Anterior cingulate cortex (tissue), 58 donors: ENCODE results near the gene HEMK1.
A peak's percentile ranks its signal among the peaks of the same experiment; 100 is the strongest.

Experiments used
- DNase-seq, 58 donors: peaks; one replicate each; lab custom pipeline; 2025; lab: John Stamatoyannopoulos, UW

HEMK1 gene

DNA sequence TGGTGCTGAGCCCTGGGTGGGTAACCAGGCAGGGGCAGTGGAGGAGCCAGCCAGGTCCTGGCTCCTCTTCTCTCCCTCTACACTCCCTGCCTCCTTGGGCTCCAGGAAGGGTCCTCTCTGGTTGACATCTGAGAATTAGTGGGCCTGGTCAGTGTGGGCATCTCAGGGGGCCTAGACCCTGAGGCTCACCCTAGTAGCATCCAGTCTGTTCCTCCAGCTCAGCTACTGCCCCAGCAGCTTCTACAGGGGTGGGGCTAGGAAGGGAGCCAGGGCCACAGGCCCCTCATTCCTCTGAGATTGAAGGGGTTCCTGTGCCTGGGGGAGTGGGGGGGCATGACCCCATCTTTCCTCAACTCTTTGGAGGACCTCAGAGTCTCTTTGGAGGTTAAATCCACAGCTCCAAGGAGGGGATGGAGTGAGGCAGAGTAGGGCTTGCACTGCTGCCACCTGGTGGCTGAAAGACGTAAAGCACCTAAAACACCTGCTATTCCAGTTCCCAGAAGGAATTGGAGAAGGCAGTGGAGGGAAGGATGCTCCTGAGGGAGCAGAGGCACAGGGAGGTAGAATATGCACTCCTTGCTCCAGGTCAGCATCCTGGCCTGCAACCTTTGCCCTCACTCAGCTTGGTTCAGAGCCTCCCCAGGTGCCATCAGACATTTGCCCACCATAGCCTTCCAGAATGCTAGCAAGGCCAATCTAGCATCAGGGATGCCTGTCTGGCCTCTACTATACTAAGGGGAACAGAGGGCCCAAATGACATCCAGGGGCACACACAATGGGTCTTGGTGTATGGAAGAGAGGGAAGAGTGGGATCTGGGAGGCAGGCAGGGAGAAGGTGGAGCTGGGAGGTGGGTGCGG, 26.9 kb upstream of the HEMK1 start:
- peak in 52 of 58 donors; percentile 7 to 84 (median 40) for DNase-seq

DNA sequence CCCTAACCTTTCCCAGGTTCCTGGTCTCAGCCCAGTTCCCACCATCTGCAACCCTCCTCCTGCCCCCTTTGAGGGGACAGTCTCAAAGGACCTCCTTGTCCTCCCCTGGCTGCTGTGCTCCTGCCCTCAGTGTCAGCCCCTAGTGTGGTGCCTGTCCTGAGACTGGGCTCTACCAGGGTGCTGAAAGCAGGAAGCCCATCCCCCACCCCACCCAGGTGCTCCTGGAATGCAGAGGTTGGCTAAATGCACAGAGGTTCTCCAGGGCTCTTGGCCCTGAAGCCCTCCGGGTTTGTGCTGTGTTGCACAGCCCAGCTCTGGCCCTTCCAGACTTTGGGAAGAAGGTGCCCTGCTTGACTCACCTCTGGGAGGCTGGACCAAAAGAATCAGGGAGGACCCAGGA, 23.5 kb upstream of the HEMK1 start:
- DNase-seq, result no peak

GRCh38 chr3:50549226-50549625, 20.1 kb upstream of the HEMK1 start:
- peak in 1 of 58 donors; percentile 53 for DNase-seq

GRCh38 chr3:50550079-50550736, 19.1 kb upstream of the HEMK1 start:
- peak in 31 of 58 donors; percentile 3 to 69 (median 17) for DNase-seq

DNA sequence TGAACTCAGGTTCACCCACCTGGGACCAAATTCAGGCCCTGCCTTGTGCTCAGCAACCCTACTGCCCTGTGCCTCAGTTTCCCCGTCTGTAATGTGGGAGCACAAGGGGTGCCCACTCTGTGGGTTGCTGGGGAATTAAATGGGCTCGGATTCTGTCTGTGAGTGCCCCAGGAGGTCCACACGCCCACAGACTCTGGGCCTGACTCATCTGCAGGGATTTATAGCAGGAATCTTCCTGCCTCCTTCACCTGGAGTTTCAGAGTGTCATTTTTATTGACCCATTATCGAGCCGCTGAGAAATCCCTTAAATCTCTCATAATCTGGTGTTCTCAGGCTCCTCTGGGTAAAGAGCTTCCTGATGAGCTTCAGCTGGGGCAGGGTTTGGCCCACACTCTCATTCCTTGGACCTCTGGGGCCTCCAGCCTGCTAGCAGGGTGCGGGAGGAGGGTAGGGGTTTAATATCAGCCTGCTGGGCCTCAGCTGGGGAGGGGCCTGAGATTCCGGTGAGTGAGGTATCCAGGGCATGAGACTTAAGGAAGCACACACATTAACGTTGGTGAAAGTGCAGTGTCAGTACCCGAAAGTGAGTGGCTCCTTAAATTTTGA, 18.2 kb upstream of the HEMK1 start:
- no peak for DNase-seq

DNA sequence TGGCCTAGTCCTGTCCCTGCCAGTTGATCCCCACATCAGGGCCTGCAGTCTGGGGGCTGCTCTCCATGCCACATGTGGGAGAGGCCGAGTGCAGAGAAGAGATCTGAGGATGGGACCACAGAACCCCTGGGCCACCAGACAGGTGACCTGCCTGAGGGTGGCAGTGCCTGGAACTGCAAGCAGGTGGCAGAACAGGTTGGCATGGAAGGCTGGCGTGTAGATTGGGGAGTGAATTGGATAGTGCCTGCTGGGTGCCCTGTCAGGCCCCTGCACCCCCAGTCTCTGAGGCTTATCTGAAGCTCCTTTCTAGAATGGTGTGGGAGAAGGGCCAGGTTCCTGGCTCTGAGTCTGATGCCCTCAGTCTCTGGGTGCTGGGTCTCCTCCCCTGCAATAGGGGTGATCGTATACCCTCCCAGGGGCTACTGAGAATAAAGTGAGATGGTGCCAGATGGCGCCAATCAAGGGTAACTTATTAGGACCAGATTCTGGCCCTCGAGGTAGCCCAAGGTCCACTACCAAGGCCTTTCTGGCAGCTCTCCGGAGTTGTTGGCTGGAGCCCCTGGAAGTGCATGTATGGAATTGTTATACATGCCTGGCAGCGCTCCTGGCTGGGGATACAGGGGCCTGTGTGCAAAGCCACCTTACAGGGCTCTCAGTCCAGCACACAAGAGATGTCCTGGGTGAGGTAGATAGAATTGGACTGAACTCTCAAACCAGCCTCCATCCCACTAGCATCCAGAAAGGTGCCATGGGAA, 17.5 kb upstream of the HEMK1 start:
- no peak for DNase-seq

DNA sequence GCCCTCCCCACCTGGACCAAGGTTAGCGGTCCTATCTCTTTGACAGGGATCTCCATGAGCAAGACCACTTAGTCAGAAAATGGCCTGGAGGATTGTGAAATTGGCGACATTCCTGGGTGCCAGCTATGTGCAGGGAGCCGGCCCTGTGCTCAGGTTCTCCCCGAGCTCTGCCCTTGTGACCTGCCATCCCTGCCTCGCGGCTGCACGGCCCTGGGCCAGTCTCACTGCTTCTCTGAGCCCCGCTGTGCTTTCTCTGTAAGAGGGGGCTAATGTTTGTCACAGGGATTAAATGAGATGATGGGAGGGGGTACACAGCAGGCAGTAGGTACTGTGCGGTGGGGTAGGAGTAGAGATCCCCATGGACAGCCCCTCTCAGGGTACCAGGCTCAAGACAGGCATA, 16.7 kb upstream of the HEMK1 start:
- DNase-seq, result no peak

DNA sequence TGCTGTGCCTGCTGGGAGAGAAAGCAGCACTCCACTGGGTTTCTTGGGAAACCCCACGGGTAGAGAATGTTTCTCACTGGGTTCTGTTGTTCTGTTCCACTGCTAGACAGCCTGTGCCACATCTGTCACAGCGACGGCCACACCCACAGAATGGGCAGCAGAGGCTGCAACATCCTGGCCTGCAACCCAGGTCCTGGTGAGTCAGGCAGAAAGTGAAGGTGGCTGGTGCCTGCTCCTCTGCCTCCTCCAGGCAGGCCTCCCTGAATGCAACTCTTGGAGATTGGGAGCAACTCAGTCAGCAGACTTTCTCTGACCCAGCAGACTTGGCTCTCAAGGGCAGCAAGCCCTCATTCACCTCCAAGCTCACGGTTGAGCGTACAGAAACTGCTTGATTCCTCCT, 14.8 kb upstream of the HEMK1 start:
- no peak for DNase-seq

GRCh38 chr3:50557106-50557505, 12.2 kb upstream of the HEMK1 start:
- no peak for DNase-seq

- DNase-seq, result no peak
Measured at GRCh38 chr3:50557915-50558314, 11.4 kb upstream of the HEMK1 start.

DNA sequence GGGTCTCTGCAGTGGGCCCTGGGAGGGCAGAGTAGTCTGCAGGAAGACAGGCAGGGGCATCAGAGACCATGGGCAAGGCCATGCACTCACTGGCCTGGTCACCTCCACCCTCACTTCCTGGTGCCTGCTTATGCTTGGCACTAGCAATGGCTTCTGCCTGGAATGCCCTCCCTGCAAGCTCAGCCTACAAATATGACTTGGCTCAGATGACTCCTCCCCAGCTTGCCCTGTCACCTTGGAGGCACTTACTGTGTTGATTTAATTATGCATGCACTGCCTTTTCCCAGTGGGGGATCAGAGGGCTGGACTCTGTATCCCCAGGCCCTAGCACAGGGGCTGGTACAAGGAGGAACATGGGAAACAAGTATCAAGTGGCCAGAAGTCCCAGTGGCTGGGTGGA, 9.6 kb upstream of the HEMK1 start:
- no peak for DNase-seq

DNA sequence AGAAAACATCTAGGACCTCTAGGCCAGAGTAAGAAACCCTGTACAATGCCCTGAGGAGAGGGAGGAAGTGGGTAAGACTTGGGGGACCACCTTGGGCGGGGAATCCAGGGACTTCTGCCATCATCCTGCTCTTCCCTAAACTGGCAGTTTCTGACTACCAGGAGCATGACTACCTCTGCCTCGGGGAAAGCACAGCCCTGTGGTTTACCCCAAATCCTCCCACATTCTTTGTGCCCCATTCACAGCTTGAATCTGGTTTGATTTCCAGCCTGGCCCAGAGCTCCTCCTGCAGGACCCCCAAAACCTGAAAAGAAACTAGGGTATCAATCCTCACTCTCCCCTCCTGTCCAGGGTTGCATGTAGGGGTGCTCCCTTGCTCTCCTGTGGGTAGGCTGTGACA, 6.5 kb upstream of the HEMK1 start:
- no peak for DNase-seq

- peak in 3 of 58 donors; percentile 4 to 20 (median 8) for DNase-seq
Measured at GRCh38 chr3:50563867-50564266, 5.5 kb upstream of the HEMK1 start.

- DNase-seq, result no peak
Measured at GRCh38 chr3:50564321-50564720, 5.0 kb upstream of the HEMK1 start.

GRCh38 chr3:50567011-50567385, 2.3 kb upstream of the HEMK1 start:
- DNase-seq, result no peak

GRCh38 chr3:50567386-50568167, 1.7 kb upstream of the HEMK1 start, which contains the start of gene C3orf18:
Gene C3orf18, minus strand, starts transcription at chr3:50567747. Its CDS starts 2,048 bp downstream, at chr3:50565699.
- peak; percentile 37 to 95 (median 86) for DNase-seq

GRCh38 chr3:50570508-50571279, 1.4 kb downstream of the HEMK1 start:
- no peak for DNase-seq

DNA sequence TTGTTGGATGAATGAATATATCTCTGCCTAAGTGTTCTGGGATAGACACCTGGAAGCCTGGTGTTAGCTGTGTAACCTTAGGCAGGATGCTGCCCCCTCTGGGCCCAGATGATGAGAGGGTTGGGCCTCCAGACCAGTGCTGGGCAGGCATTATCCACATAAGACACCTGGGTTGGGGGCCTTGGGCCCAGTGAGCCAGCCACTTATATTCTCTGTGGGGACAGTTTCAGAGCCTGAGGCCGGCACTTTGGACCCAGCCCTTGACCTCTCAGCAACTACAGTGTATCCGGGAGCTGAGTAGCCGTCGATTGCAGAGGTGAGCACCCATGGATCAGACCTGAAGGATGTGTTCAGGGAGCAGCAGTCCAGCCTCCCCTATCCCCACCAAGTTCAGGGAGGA, 2.2 kb downstream of the HEMK1 start:
- DNase-seq, result no peak

- DNase-seq, result peak in 51 of 58 donors; percentile 7 to 73 (median 37)
Measured at GRCh38 chr3:50572158-50572557, 2.8 kb downstream of the HEMK1 start.
